Bronchial epithelial cell (primary cell): ENCODE data around the gene S1PR3. TPM values are rescaled to one million over a fixed set of nuclear protein-coding genes. Genes with fewer than 3 reads are reported as not detected.

Experiments
- DNase-seq: peaks from one replicate; pipeline ENCODE4 v3.0.0-alpha.2; 2010; ENCODE audit warnings: low read depth
- FAIRE-seq: peaks from 2 replicates; lab custom pipeline; 2011; peaks lifted over from hg19 to GRCh38; lab: Jason Lieb, UNC
- H3K27me3 ChIP-seq: 2 replicates; pipeline ENCODE4 v1.5.1; 2011; ENCODE audit warnings: low read length; ENCODE audit not compliant: control insufficient read depth, insufficient read depth
- H3K36me3 ChIP-seq: 2 replicates; pipeline ENCODE4 v1.5.1; 2011; ENCODE audit warnings: low read length; ENCODE audit not compliant: control insufficient read depth, insufficient read depth
- H3K4me3 ChIP-seq: 2 replicates; pipeline ENCODE4 v1.5.1; 2011; ENCODE audit warnings: mild to moderate bottlenecking, low read depth, low read length, control low read depth
- CTCF ChIP-seq: IDR thresholded peaks from 2 replicates; pipeline ENCODE4 v1.5.1; 2011; ENCODE audit warnings: mild to moderate bottlenecking, moderate library complexity, low read length, control low read depth, inconsistent platforms; ENCODE audit not compliant: insufficient read depth, severe bottlenecking
- total RNA-seq: library from RNA; depleted of rRNA; stranded (reverse); fragments of >200 nt; gene quantifications from 2 replicates; pipeline ENCODE4 v1.2.1, GENCODE V29; 2014

Gene S1PR3
- total RNA-seq, 1 donor from 2014 or later: 0.79 TPM

- Histone ChIP-seq H3K36me3 (no peaks in the 10 kb centered on the region), H3K27me3 (no peaks in the 10 kb centered on the region), H3K4me3 (no peak overlapping the region)
- DNase-seq (no peak), FAIRE-seq (no peak)
- no peak for TF ChIP-seq CTCF
Measured at GRCh38 chr9:88996921-88997235, 5.6 kb downstream of the S1PR3 start.

- Histone ChIP-seq H3K36me3 (no peaks in the 10 kb centered on the region), H3K27me3 (no peaks in the 10 kb centered on the region), H3K4me3 (no peak overlapping the region)
- FAIRE-seq (no peak), DNase-seq (no peak)
- TF ChIP-seq CTCF: no peak
Measured at GRCh38 chr9:88997646-88998045, 6.4 kb downstream of the S1PR3 start.

GRCh38 chr9:88998503-88998902, 7.2 kb downstream of the S1PR3 start:
- TF ChIP-seq CTCF: no peak
- no peaks in the 10 kb centered on the region for H3K27me3 ChIP-seq
- DNase-seq (no peak), FAIRE-seq (no peak)
- H3K4me3 ChIP-seq: no peak overlapping the region
- no peaks in the 10 kb centered on the region for H3K36me3 ChIP-seq

GRCh38 chr9:88998911-88999310, 7.6 kb downstream of the S1PR3 start:
- TF ChIP-seq CTCF: no peak
- DNase-seq: no peak
- Histone ChIP-seq H3K36me3 (no peaks in the 10 kb centered on the region), H3K27me3 (no peaks in the 10 kb centered on the region), H3K4me3 (no peak overlapping the region)
- FAIRE-seq: no peak

- TF ChIP-seq CTCF: no peak
- no peaks in the 10 kb centered on the region for H3K27me3 ChIP-seq
- FAIRE-seq: no peak
Measured at GRCh38 chr9:89000371-89000781, 9.1 kb downstream of the S1PR3 start.

More at GRCh38 chr9:89000371-89000781, 9.1 kb downstream of the S1PR3 start:
- DNase-seq: no peak
- no peaks in the 10 kb centered on the region for H3K36me3 ChIP-seq
- H3K4me3 ChIP-seq: no peak overlapping the region
